GM12878 (cell line): ENCODE measurements around the gene MCUB. TPM values are rescaled to one million over a fixed set of nuclear protein-coding genes. Genes with fewer than 3 reads are reported as not detected.

Experiments used
- ATAC-seq: fragments of 200-7000 bp; cut with Tn5 transposase; 3 replicates; pipeline ENCODE4 v1.9.1; 2020; ENCODE audit warnings: mild to moderate bottlenecking, moderate library complexity
- BruUV-seq: library from RNA; stranded (reverse); fragments of 400-500 nt; replicated peaks from 2 replicates; lab custom pipeline; 2021; lab: Mats Ljungman, UMichigan
- CTCF ChIA-PET: fragments of 300-600 bp; sonication (Branson Sonifier 250); formaldehyde crosslinking; extraction: SDS; loops from one replicate; lab custom pipeline; 2021; ENCODE audit warnings: inconsistent platforms; lab: Yijun Ruan, JAX
- POLR2A ChIA-PET: fragments of 350-600 bp; formaldehyde crosslinking; extraction: SDS; loops from one replicate; lab custom pipeline; 2021; ENCODE audit warnings: inconsistent platforms; lab: Charles Lee
- RAD21 ChIA-PET: fragments of 300-600 bp; sonication (Branson Sonifier 250); formaldehyde crosslinking; loops from one replicate; lab custom pipeline; 2023; ENCODE audit warnings: antibody characterized with exemption; ENCODE audit not compliant: unreplicated experiment; lab: Charles Lee
- SMC1A ChIA-PET: fragments of 300-600 bp; sonication (Branson Sonifier 250); formaldehyde crosslinking; loops from one replicate; lab custom pipeline; 2023; ENCODE audit not compliant: unreplicated experiment, uncharacterized antibody; lab: Charles Lee
- DNase-seq: peaks from one replicate; pipeline ENCODE4 v3.0.0-alpha.2; 2011; ENCODE audit warnings: low read depth, low spot score
- FAIRE-seq: peaks from 3 replicates; lab custom pipeline; 2011; peaks lifted over from hg19 to GRCh38; lab: Jason Lieb, UNC
- H2AFZ ChIP-seq: 2 replicates; pipeline ENCODE4 v1.6.0; 2011; ENCODE audit warnings: low read depth, low read length, control low read depth; ENCODE audit not compliant: control insufficient read depth
- H3K27ac ChIP-seq: 2 replicates; pipeline ENCODE4 v1.5.1; 2011; ENCODE audit warnings: control low read depth; ENCODE audit not compliant: control insufficient read depth, insufficient read depth
- H3K27me3 ChIP-seq, 2 experiments: replicated peaks in 1 of 2; 2 replicates each; pipeline versions ENCODE4 v1.6.0 to v1.6.1; 2011; ENCODE audit warnings: low read length in 1 of 2; ENCODE audit not compliant: control insufficient read depth in 2 of 2, insufficient read depth in 2 of 2
- H3K36me3 ChIP-seq, 2 experiments: 2 replicates each; pipeline ENCODE4 v1.5.1; 2011; ENCODE audit warnings: low read length in 1 of 2; ENCODE audit not compliant: control insufficient read depth in 2 of 2, insufficient read depth in 2 of 2
- H3K4me1 ChIP-seq: 2 replicates; pipeline ENCODE4 v1.6.1; 2011; ENCODE audit warnings: mild to moderate bottlenecking, low read length, moderate library complexity, mixed read lengths; ENCODE audit not compliant: control insufficient read depth, insufficient read depth
- H3K4me2 ChIP-seq: 2 replicates; pipeline ENCODE4 v1.6.0; 2011; ENCODE audit warnings: control low read depth; ENCODE audit not compliant: control insufficient read depth, insufficient read depth
- H3K4me3 ChIP-seq: fragments of 200-600 bp; sonication (generic); 2 replicates; pipeline ENCODE4 v1.5.1; 2016
- H3K79me2 ChIP-seq: 2 replicates; pipeline ENCODE4 v1.6.0; 2011; ENCODE audit warnings: low read length; ENCODE audit not compliant: control insufficient read depth, insufficient read depth
- H3K9ac ChIP-seq: 2 replicates; pipeline ENCODE4 v1.8.0; 2011; ENCODE audit warnings: low read length, control low read depth, mixed read lengths; ENCODE audit not compliant: control insufficient read depth, insufficient read depth
- H3K9me3 ChIP-seq: replicated peaks from 3 replicates; pipeline ENCODE4 v1.5.1; 2011; ENCODE audit warnings: mild to moderate bottlenecking, low read length; ENCODE audit not compliant: control insufficient read depth, insufficient read depth
- H4K20me1 ChIP-seq: 2 replicates; pipeline ENCODE4 v1.6.0; 2011; ENCODE audit not compliant: control insufficient read depth, insufficient read depth
- BHLHE40 ChIP-seq, 2 experiments: fragments of 450-650 bp in 1 of 2; IDR thresholded peaks; 2 replicates each; pipeline ENCODE4 v1.6.1; 2011 to 2017; ENCODE audit warnings: low read depth in 2 of 2, borderline replicate concordance in 1 of 2, improper control_type of control experiment in 1 of 2, low read length in 1 of 2, mild to moderate bottlenecking in 1 of 2
- BMI1 ChIP-seq: fragments of 450-650 bp; IDR thresholded peaks from 2 replicates; pipeline ENCODE4 v1.6.1; 2016; ENCODE audit warnings: mild to moderate bottlenecking, moderate library complexity, borderline replicate concordance
- ETV6 ChIP-seq, 2 experiments: fragments of 450-650 bp in 1 of 2; IDR thresholded peaks in 1 of 2; conservative IDR thresholded peaks in 1 of 2; 2 replicates each; pipeline ENCODE4 v1.6.1; 2014; ENCODE audit warnings: antibody characterized with exemption in 1 of 2, borderline replicate concordance in 1 of 2, low read depth in 1 of 2, mild to moderate bottlenecking in 1 of 2, moderate library complexity in 1 of 2
- KDM1A ChIP-seq: fragments of 200-600 bp; sonication (generic); IDR thresholded peaks from 2 replicates; pipeline ENCODE4 v1.6.1; 2016; ENCODE audit warnings: borderline replicate concordance
- MYB ChIP-seq: fragments of 150-350 bp; IDR thresholded peaks from 2 replicates; pipeline ENCODE4 v1.6.1; 2014; ENCODE audit warnings: mild to moderate bottlenecking, low read depth, low read length, borderline replicate concordance
- RAD21 ChIP-seq: IDR thresholded peaks from 2 replicates; pipeline ENCODE4 v1.6.1; 2011; ENCODE audit warnings: mild to moderate bottlenecking, low read depth, low read length, moderate library complexity; ENCODE audit not compliant: insufficient read depth
- SMARCA5 ChIP-seq: fragments of 450-650 bp; IDR thresholded peaks from 2 replicates; pipeline ENCODE4 v1.6.1; 2017; ENCODE audit warnings: mild to moderate bottlenecking
- SP1 ChIP-seq: IDR thresholded peaks from one replicate; pipeline ENCODE4 v1.6.1; 2011; ENCODE audit warnings: low read depth, low read length
- STAT1 ChIP-seq: fragments of 450-650 bp; conservative IDR thresholded peaks from 2 replicates; pipeline ENCODE4 v1.6.1; 2014; ENCODE audit warnings: antibody characterized with exemption, mild to moderate bottlenecking
- SUPT20H ChIP-seq: IDR thresholded peaks from 2 replicates; pipeline ENCODE4 v1.6.1; 2011; ENCODE audit warnings: low read depth, mild to moderate bottlenecking, low read length, moderate library complexity, borderline replicate concordance; ENCODE audit not compliant: control insufficient read depth
- TBL1XR1 ChIP-seq: IDR thresholded peaks from 2 replicates; pipeline ENCODE4 v1.6.1; 2012; ENCODE audit warnings: low read depth, low read length, improper control_type of control experiment
- ZNF24 ChIP-seq: fragments of 450-650 bp; IDR thresholded peaks from 2 replicates; pipeline ENCODE4 v1.6.1; 2017; ENCODE audit warnings: antibody characterized with exemption, mild to moderate bottlenecking
- ZNF274 ChIP-seq: IDR thresholded peaks from one replicate; pipeline ENCODE4 v1.8.0; 2011; ENCODE audit not compliant: insufficient read length, insufficient read depth
- ZNF384 ChIP-seq: IDR thresholded peaks from 2 replicates; pipeline ENCODE4 v1.6.1; 2012; ENCODE audit warnings: low read depth, mild to moderate bottlenecking, low read length, improper control_type of control experiment, borderline replicate concordance
- WGBS: methylation state at CpG from one replicate; pipeline ENCODE4 v1.1.6; 2016; ENCODE audit warnings: low lambda C conversion rate; ENCODE audit not compliant: insufficient replicate concordance, insufficient coverage; ENCODE audit errors: missing lambda C conversion rate; 5-methylcytosine and 5-hydroxymethylcytosine counted together
- in situ Hi-C: fragments of 300-500 bp; cut with MboI; formaldehyde crosslinking; loops from 9 replicates; pipeline ENCODE4 v1.14.3; 2018; ENCODE audit warnings: mixed read lengths
- intact Hi-C: fragments of 100-400 bp; cut with micrococcal nuclease; formaldehyde crosslinking; loops from one replicate; pipeline ENCODE4 v1.14.2; 2022; ENCODE audit not compliant: unreplicated experiment
- polyA plus RNA-seq, 11 experiments: library from polyadenylated mRNA; depleted of rRNA in 4 of 11; unstranded in 6 of 11; stranded (reverse) in 5 of 11; fragments of >200 nt; fragmentation: Nextera tagmentation in 4 of 11; fragmentation: Illumina TruSeq in 1 of 11; extraction: Ambion mirVana in 4 of 11; extraction: Trizol in 1 of 11; gene quantifications; 1 replicate in 1 of 11; 2 replicates in 10 of 11; pipeline versions ENCODE4 v1.2.1 to v1.2.3, GENCODE V29; 2011 to 2016; ENCODE audit warnings: inconsistent platforms in 2 of 11, missing spikeins in 2 of 11, low read depth in 1 of 11
- total RNA-seq, 4 experiments: library from RNA; depleted of rRNA in 3 of 4; stranded (reverse); fragments of >200 nt in 3 of 4; fragmentation: Illumina TruSeq in 1 of 4; extraction: Trizol in 1 of 4; gene quantifications; 2 replicates each; pipeline versions ENCODE4 v1.2.1 to v1.2.3, GENCODE V29; 2013 to 2021
- TF ChIP-seq, protein P1 (sequence below): fragments of 450-650 bp; IDR thresholded peaks from 2 replicates; pipeline ENCODE4 v1.6.1; 2017; ENCODE audit warnings: mild to moderate bottlenecking, low read depth, inconsistent platforms; ENCODE audit not compliant: poor library complexity, severe bottlenecking
- TF ChIP-seq, protein P2 (sequence below), 3 experiments: IDR thresholded peaks in 2 of 3; conservative IDR thresholded peaks in 1 of 3; 2 replicates each; pipeline ENCODE4 v1.5.1; 2011; ENCODE audit warnings: low read depth in 3 of 3, low read length in 3 of 3, mild to moderate bottlenecking in 3 of 3, control low read depth in 2 of 3, moderate library complexity in 2 of 3, inconsistent platforms in 1 of 3, mixed read lengths in 1 of 3; ENCODE audit not compliant: control insufficient read depth in 2 of 3, insufficient read depth in 1 of 3; ENCODE audit errors: extremely low read depth in 1 of 3

MCUB gene
- total and polyA plus RNA-seq, 10 of the 15 experiments (the other 5 are each of a cell fraction or from before 2014, with no cell fraction given) = 4.7 to 63.7 (median 39.4) TPM

DNA sequence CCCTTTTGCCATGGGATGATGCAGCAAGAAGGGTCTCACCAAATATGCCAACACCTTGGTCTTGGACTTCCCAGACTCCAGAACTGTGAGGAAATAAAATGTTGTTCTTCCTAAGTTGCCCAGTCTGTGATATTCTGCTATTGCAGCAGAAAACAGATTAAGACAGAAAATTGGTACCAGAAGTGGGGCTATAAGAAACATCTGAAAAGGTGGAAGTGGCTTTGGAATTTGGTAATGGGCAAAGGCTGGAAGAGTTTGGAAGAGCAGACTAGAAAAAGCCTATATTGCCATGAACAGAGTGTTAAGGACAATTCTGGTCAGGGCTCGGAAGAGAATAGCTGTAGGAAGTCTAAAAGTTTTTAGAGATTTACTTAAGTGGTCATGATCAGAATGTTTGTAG, 115.8 kb downstream of the MCUB start (continued):
- TF ChIP-seq BMI1 = no peak
- TF ChIP-seq SMARCA5 = no peak
- TF ChIP-seq STAT1 = no peak

DNA sequence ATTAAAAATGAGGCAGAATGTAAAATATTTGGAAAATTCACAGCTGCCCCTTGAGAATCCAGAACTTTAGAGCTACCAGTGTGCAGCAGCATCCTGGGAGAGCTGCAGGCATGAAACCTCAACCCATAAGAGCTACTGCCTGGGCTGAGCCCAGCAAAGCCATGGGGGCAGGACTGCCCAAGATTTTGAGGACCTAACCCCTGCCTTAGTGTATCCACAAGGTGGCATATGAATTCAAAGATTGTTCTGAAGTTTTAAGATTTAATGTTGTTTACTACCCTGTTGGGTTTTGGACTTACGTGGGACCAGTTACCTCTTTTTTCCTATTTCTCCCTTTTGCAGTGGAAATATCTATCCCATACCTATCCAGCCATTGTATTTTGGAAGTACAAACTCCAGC, 116.8 kb downstream of the MCUB start:
- no peak overlapping the region for H3K27ac ChIP-seq
- BruUV-seq = no TSS peak
- ChIA-PET POLR2A (no interaction called here), CTCF (interaction anchor here (0.7 to 1.4 kb wide), 4 partner anchors 9 to 302 kb away, joined by 3 to 6 read pairs (median 4); no protein-coding TSS in a partner anchor), SMC1A (interaction anchor here (0.6 to 2.1 kb wide), 6 partner anchors 24 to 301 kb away, joined by 3 to 6 read pairs (median 4); partner anchors contain the start of gene CASP6), RAD21 (interaction anchor here (1.3 kb wide), 1 partner anchor 301 kb away, joined by 4 read pairs; no protein-coding TSS in a partner anchor)
- no peak overlapping the region for H3K4me2 ChIP-seq
- H3K27me3 ChIP-seq = no peaks in the 10 kb centered on the region
- ATAC-seq (peak; percentile 53), DNase-seq (no peak), FAIRE-seq (no peak)
- WGBS = 96% methylated on average over 1 of the region's 1 CpG
- no peaks in the 10 kb centered on the region for H4K20me1 ChIP-seq
- in situ Hi-C loops = no loop called here
- no peak overlapping the region for H3K4me3 ChIP-seq
- no peak overlapping the region for H3K9ac ChIP-seq
- H3K9me3 ChIP-seq = no peaks in the 10 kb centered on the region; the same call in 2 of the 3 replicates
- no peak overlapping the region for H2AFZ ChIP-seq
- TF ChIP-seq BHLHE40 (IDR thresholded peaks at IDR 0.05; ENCODE audit: borderline replicate concordance in 1 of 2, low read depth in 2 of 2, low read length in 1 of 2) (no peak), ZNF384 (no peak), ZNF24 (no peak), SP1 (no peak), RAD21 (peak; percentile 18; the same call in 1 of the 2 replicates), SUPT20H (no peak), ZNF274 (no peak), MYB (no peak), TBL1XR1 (no peak), ETV6 (conservative IDR thresholded peaks at IDR 0.05 in 1 of 2, IDR thresholded peaks at IDR 0.05 in 1 of 2; ENCODE audit: borderline replicate concordance in 1 of 2, low read depth in 1 of 2) (no peak), KDM1A (no peak), SMARCA5 (no peak)
- TF ChIP-seq, protein P1, sequence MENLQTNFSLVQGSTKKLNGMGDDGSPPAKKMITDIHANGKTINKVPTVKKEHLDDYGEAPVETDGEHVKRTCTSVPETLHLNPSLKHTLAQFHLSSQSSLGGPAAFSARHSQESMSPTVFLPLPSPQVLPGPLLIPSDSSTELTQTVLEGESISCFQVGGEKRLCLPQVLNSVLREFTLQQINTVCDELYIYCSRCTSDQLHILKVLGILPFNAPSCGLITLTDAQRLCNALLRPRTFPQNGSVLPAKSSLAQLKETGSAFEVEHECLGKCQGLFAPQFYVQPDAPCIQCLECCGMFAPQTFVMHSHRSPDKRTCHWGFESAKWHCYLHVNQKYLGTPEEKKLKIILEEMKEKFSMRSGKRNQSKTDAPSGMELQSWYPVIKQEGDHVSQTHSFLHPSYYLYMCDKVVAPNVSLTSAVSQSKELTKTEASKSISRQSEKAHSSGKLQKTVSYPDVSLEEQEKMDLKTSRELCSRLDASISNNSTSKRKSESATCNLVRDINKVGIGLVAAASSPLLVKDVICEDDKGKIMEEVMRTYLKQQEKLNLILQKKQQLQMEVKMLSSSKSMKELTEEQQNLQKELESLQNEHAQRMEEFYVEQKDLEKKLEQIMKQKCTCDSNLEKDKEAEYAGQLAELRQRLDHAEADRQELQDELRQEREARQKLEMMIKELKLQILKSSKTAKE = no peak
- TF ChIP-seq, protein P2, sequence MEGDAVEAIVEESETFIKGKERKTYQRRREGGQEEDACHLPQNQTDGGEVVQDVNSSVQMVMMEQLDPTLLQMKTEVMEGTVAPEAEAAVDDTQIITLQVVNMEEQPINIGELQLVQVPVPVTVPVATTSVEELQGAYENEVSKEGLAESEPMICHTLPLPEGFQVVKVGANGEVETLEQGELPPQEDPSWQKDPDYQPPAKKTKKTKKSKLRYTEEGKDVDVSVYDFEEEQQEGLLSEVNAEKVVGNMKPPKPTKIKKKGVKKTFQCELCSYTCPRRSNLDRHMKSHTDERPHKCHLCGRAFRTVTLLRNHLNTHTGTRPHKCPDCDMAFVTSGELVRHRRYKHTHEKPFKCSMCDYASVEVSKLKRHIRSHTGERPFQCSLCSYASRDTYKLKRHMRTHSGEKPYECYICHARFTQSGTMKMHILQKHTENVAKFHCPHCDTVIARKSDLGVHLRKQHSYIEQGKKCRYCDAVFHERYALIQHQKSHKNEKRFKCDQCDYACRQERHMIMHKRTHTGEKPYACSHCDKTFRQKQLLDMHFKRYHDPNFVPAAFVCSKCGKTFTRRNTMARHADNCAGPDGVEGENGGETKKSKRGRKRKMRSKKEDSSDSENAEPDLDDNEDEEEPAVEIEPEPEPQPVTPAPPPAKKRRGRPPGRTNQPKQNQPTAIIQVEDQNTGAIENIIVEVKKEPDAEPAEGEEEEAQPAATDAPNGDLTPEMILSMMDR (IDR thresholded peaks at IDR 0.05 in 2 of 3, conservative IDR thresholded peaks at IDR 0.05 in 1 of 3; ENCODE audit: control insufficient read depth in 2 of 3, extremely low read depth in 1 of 3, insufficient read depth in 1 of 3, low read depth in 3 of 3, low read length in 3 of 3) = peak in 1 of 3 experiments; percentile 36; a peak in 1 of 6 replicates
- no peaks in the 10 kb centered on the region for H3K79me2 ChIP-seq
- intact Hi-C loops = no loop called here
- H3K36me3 ChIP-seq = no peaks in the 10 kb centered on the region
- no peaks in the 10 kb centered on the region for H3K4me1 ChIP-seq
